RWPE2 (cell line): ENCODE results near the gene TRPT1.

ENCODE experiments used
- ATAC-seq: fragments of 200-7000 bp; cut with Tn5 transposase; 3 replicates; pipeline ENCODE4 v1.9.1; 2021; ENCODE audit warnings: low read depth
- DNase-seq: peaks from one replicate; pipeline ENCODE4 v3.0.0-alpha.2; 2020; ENCODE audit warnings: low spot score
- H3K27ac ChIP-seq: fragments of 450-650 bp; 2 replicates; pipeline ENCODE4 v1.5.1; 2017; ENCODE audit warnings: mild to moderate bottlenecking; ENCODE audit not compliant: poor library complexity, severe bottlenecking
- H3K27me3 ChIP-seq: fragments of 250-450 bp; sonication (Bioruptor Pico); 2 replicates; pipeline ENCODE4 v1.5.1; 2021; ENCODE audit warnings: mild to moderate bottlenecking, moderate library complexity; ENCODE audit not compliant: insufficient read depth, poor library complexity, severe bottlenecking
- H3K36me3 ChIP-seq: fragments of 250-450 bp; sonication (Bioruptor Pico); 2 replicates; pipeline ENCODE4 v1.5.1; 2020; ENCODE audit warnings: low read depth, mild to moderate bottlenecking, moderate library complexity
- H3K4me1 ChIP-seq: fragments of 250-450 bp; sonication (Bioruptor Pico); 2 replicates; pipeline ENCODE4 v1.5.1; 2021; ENCODE audit warnings: mild to moderate bottlenecking, moderate library complexity; ENCODE audit not compliant: insufficient read depth, poor library complexity, severe bottlenecking
- H3K4me3 ChIP-seq: fragments of 250-450 bp; sonication (Bioruptor Pico); 2 replicates; pipeline ENCODE4 v1.5.1; 2021; ENCODE audit warnings: mild to moderate bottlenecking, moderate library complexity; ENCODE audit not compliant: severe bottlenecking
- H3K9me3 ChIP-seq: fragments of 250-450 bp; sonication (Bioruptor Pico); 2 replicates; pipeline ENCODE4 v1.5.1; 2021; ENCODE audit warnings: mild to moderate bottlenecking, moderate library complexity; ENCODE audit not compliant: severe bottlenecking
- TF ChIP-seq, protein P1 (sequence below): fragments of 450-650 bp; IDR thresholded peaks from one replicate; pipeline ENCODE4 v1.5.1; 2017; ENCODE audit warnings: mild to moderate bottlenecking, moderate library complexity; ENCODE audit not compliant: poor library complexity, severe bottlenecking

TRPT1 gene

DNA sequence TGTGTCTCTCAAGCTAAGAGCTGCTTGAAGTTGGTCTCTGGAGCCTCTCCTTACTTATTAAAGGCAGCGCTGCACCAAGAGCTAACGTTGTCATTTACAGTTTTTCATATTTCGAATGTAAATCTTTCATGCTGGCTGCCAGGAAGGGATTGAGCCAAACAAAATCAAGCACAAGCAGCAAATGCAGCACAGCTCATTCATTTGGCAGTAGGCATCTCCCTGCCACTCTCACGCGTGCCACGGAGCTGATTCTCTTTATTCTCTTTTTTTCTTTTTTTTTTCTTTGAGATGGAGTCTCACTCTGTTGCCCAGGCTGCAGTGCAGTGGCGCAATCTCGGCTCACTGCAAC, 7.0 kb upstream of the TRPT1 start:
- peaks cover 7% of the 10 kb centered on the region; the same call in 1 of the 2 replicates for H3K36me3 ChIP-seq
- ATAC-seq = no peak
- H3K27ac ChIP-seq = peak overlapping the region; percentile 56
- no peak for DNase-seq
- no peaks in the 10 kb centered on the region for H3K4me1 ChIP-seq
- no peak overlapping the region for H3K4me3 ChIP-seq
- TF ChIP-seq, protein P1, sequence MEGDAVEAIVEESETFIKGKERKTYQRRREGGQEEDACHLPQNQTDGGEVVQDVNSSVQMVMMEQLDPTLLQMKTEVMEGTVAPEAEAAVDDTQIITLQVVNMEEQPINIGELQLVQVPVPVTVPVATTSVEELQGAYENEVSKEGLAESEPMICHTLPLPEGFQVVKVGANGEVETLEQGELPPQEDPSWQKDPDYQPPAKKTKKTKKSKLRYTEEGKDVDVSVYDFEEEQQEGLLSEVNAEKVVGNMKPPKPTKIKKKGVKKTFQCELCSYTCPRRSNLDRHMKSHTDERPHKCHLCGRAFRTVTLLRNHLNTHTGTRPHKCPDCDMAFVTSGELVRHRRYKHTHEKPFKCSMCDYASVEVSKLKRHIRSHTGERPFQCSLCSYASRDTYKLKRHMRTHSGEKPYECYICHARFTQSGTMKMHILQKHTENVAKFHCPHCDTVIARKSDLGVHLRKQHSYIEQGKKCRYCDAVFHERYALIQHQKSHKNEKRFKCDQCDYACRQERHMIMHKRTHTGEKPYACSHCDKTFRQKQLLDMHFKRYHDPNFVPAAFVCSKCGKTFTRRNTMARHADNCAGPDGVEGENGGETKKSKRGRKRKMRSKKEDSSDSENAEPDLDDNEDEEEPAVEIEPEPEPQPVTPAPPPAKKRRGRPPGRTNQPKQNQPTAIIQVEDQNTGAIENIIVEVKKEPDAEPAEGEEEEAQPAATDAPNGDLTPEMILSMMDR = no peak
- H3K9me3 ChIP-seq = no peaks in the 10 kb centered on the region
- no peaks in the 10 kb centered on the region for H3K27me3 ChIP-seq

DNA sequence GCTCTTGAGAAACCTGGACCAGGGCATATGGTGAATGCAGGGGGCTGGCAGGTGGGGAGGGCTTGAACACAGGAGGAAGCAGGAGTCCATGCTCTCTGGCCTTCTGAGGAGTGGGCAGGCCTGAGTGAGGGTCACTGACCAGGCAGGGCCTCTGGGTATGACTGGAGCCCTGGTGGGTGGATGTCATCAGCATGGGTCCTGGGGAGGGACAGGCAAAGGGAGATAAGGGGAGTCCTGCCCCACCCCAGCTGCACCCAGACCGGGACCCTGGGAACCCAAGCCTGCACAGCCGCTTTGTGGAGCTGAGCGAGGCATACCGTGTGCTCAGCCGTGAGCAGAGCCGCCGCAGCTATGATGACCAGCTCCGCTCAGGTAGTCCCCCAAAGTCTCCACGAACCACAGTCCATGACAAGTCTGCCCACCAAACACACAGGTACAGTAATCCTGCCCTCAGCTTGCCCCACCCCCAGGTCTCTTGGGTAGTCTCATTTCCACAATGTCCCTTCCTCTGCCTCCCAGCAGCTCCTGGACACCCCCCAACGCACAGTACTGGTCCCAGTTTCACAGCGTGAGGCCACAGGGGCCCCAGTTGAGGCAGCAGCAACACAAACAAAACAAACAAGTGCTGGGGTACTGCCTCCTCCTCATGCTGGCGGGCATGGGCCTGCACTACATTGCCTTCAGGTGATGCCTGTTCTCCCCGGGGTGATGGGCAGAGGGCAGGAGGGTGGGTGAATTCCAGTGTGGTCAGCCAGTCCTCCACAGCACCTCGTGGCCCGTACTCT, 6.4 kb upstream of the TRPT1 start:
- TF ChIP-seq, protein P1 = no peak
- ATAC-seq = no peak
- no peaks in the 10 kb centered on the region for H3K4me1 ChIP-seq
- no peaks in the 10 kb centered on the region for H3K27me3 ChIP-seq
- H3K9me3 ChIP-seq = no peaks in the 10 kb centered on the region
- peaks cover 7% of the 10 kb centered on the region; the same call in 1 of the 2 replicates for H3K36me3 ChIP-seq
- peak overlapping the region; percentile 56 for H3K27ac ChIP-seq
- DNase-seq = no peak
- no peak overlapping the region for H3K4me3 ChIP-seq

DNA sequence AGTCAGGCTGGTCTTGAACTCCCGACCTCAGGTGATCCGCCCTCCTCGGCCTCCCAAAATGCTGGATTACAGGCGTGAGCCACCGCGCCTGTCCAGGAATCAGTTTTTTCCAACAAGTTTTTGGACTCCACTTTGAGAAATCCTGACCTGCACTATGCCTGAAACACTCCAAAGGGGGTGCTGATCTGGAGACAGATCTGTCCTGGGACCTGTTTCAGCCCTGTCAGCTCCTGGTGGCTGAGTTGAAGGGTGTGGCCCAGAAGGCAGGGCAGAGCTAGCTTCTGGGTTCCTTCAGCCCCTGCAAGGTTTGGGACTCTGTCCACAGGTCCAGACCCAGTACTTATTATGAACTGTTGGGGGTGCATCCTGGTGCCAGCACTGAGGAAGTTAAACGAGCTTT, 5.6 kb upstream of the TRPT1 start:
- no peak overlapping the region for H3K27ac ChIP-seq
- no peaks in the 10 kb centered on the region for H3K4me1 ChIP-seq
- TF ChIP-seq, protein P1 = no peak

DNA sequence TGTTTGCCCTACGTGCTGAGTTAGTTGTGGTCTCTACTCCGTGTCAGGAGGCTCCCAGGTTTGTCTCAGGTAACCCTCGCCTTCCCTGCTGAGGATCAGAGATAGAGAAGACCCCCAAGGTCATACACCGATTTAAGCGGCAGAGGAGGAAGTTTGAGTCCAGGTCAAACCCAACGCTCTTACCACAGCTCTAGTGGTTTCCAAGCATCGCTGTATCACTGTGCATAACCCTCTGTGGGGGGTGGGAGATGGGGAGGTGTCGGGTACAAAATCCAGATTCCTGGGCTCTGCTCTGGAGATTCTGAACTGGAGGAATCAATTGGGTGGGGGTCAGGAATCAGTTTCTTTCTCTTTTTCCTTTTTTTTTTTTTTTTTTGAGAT, 5.0 kb upstream of the TRPT1 start:
- no peak for ATAC-seq
- Histone ChIP-seq H3K4me1 (no peaks in the 10 kb centered on the region), H3K27ac (peak overlapping the region; percentile 47), H3K9me3 (no peaks in the 10 kb centered on the region), H3K27me3 (no peaks in the 10 kb centered on the region), H3K4me3 (peak overlapping the region; percentile 92), H3K36me3 (peaks cover 7% of the 10 kb centered on the region; the same call in 1 of the 2 replicates)
- DNase-seq = no peak
- TF ChIP-seq, protein P1 = no peak

More for the DNA sequence above, 5.6 kb upstream of the TRPT1 start:
- DNase-seq (no peak), ATAC-seq (no peak)
- no peaks in the 10 kb centered on the region for H3K27me3 ChIP-seq
- no peaks in the 10 kb centered on the region for H3K9me3 ChIP-seq
- H3K36me3 ChIP-seq = peaks cover 7% of the 10 kb centered on the region; the same call in 1 of the 2 replicates
- H3K4me3 ChIP-seq = no peak overlapping the region
